K562 (cell line): ENCODE data around the gene ARFGEF3. TPM values are rescaled to one million over a fixed set of nuclear protein-coding genes. Genes with fewer than 3 reads are reported as not detected.

ENCODE experiments used
- ATAC-seq: fragments of 200-7000 bp; cut with Tn5 transposase; 3 replicates; pipeline ENCODE4 v1.9.1; 2020; ENCODE audit warnings: moderate library complexity
- BruUV-seq: library from RNA; stranded (reverse); fragments of 400-500 nt; replicated peaks from 2 replicates; lab custom pipeline; 2021; lab: Mats Ljungman, UMichigan
- CTCF ChIA-PET: fragments of 300-600 bp; formaldehyde crosslinking; extraction: SDS; loops from one replicate; lab custom pipeline; 2021; ENCODE audit warnings: low intra/inter-chr PET ratio; lab: Yijun Ruan, JAX
- POLR2A ChIA-PET: fragments of 300-600, 350-650 bp; sonication (Branson Sonifier 250); formaldehyde crosslinking; extraction: SDS; loops from one replicate; lab custom pipeline; 2021; ENCODE audit warnings: antibody characterized with exemption, inconsistent platforms; lab: Yijun Ruan, JAX
- DNase-seq, 4 experiments: peaks; one replicate each; pipeline versions ENCODE4 v3.0.0 to v3.0.0-alpha.2; 2011 to 2018; ENCODE audit warnings: low spot score in 3 of 4, mixed read lengths in 3 of 4; ENCODE audit errors: extremely low read depth in 1 of 4
- FAIRE-seq: peaks from 2 replicates; lab custom pipeline; 2011; peaks lifted over from hg19 to GRCh38; lab: Jason Lieb, UNC
- H2AFZ ChIP-seq: 2 replicates; pipeline ENCODE4 v1.6.0; 2011; ENCODE audit warnings: low read depth, low read length, control low read depth, inconsistent platforms
- H3K27ac ChIP-seq: fragments of 200-600 bp; 3 replicates; pipeline ENCODE4 v1.8.0; 2011; ENCODE audit warnings: low read depth, mild to moderate bottlenecking, control low read depth, inconsistent platforms, low read length, moderate library complexity, mixed read lengths; ENCODE audit errors: extremely low read depth
- H3K27me3 ChIP-seq, 2 experiments: fragments of 300-600 bp in 1 of 2; 2 replicates in 1 of 2; 3 replicates in 1 of 2; pipeline versions ENCODE4 v1.6.0 to v1.8.0; 2011; ENCODE audit warnings: inconsistent platforms in 2 of 2, low read length in 2 of 2, mild to moderate bottlenecking in 1 of 2, mixed read lengths in 1 of 2, moderate library complexity in 1 of 2; ENCODE audit not compliant: control insufficient read depth in 2 of 2, insufficient read depth in 2 of 2
- H3K36me3 ChIP-seq: fragments of 300-600 bp; 3 replicates; pipeline ENCODE4 v1.8.0; 2011; ENCODE audit warnings: mild to moderate bottlenecking, low read length, inconsistent platforms; ENCODE audit not compliant: control insufficient read depth, insufficient read depth
- H3K4me1 ChIP-seq, 2 experiments: fragments of 200-600 bp in 1 of 2; replicated peaks in 1 of 2; 2 replicates in 1 of 2; 3 replicates in 1 of 2; pipeline versions ENCODE4 v1.5.1 to v1.8.0; 2011; ENCODE audit warnings: inconsistent platforms in 2 of 2, low read length in 2 of 2, mild to moderate bottlenecking in 1 of 2, mixed read lengths in 1 of 2, moderate library complexity in 1 of 2; ENCODE audit not compliant: control insufficient read depth in 2 of 2, insufficient read depth in 2 of 2
- H3K4me2 ChIP-seq: 2 replicates; pipeline ENCODE4 v1.6.1; 2011; ENCODE audit warnings: low read length, control low read depth, inconsistent platforms, mixed read lengths; ENCODE audit not compliant: insufficient read depth
- H3K4me3 ChIP-seq: fragments of 200-600 bp; sonication (generic), shearing (Covaris generic); 2 replicates; pipeline ENCODE4 v1.5.1; 2016; ENCODE audit warnings: control low read depth, inconsistent platforms
- H3K79me2 ChIP-seq: fragments of 200-600 bp; 3 replicates; pipeline ENCODE4 v1.8.0; 2011; ENCODE audit warnings: low read length, inconsistent platforms; ENCODE audit not compliant: control insufficient read depth, insufficient read depth
- H3K9ac ChIP-seq, 2 experiments: 2 replicates each; pipeline versions ENCODE4 v1.6.0 to v1.6.1; 2011; ENCODE audit warnings: low read depth in 2 of 2, low read length in 2 of 2, control low read depth in 1 of 2, inconsistent platforms in 1 of 2, mild to moderate bottlenecking in 1 of 2, mixed read lengths in 1 of 2; ENCODE audit not compliant: insufficient read depth in 1 of 2
- H3K9me1 ChIP-seq: one replicate; pipeline ENCODE4 v1.6.0; 2011; ENCODE audit warnings: inconsistent platforms, mild to moderate bottlenecking, low read length, moderate library complexity; ENCODE audit not compliant: control insufficient read depth, insufficient read depth
- H3K9me3 ChIP-seq: replicated peaks from 2 replicates; pipeline ENCODE4 v1.5.1; 2011; ENCODE audit warnings: low read depth, low read length, inconsistent platforms; ENCODE audit not compliant: control insufficient read depth, insufficient read depth
- H4K20me1 ChIP-seq: replicated peaks from 2 replicates; pipeline ENCODE4 v1.6.1; 2011; ENCODE audit warnings: low read length, inconsistent platforms, mixed read lengths; ENCODE audit not compliant: control insufficient read depth, insufficient read depth
- AFF1 ChIP-seq, 2 experiments: fragments of 450-650 bp; IDR thresholded peaks; 2 replicates each; pipeline ENCODE4 v1.6.1; 2018; ENCODE audit warnings: mild to moderate bottlenecking in 2 of 2, low read depth in 1 of 2; ENCODE audit not compliant: partially characterized antibody in 2 of 2
- CCNT2 ChIP-seq: IDR thresholded peaks from 2 replicates; pipeline ENCODE4 v1.6.1; 2011; ENCODE audit warnings: borderline replicate concordance, low read depth, mild to moderate bottlenecking, moderate library complexity, mixed read lengths, low read length; ENCODE audit not compliant: insufficient read length; ENCODE audit errors: extremely low read depth
- DPF2 ChIP-seq: fragments of 450-650 bp; IDR thresholded peaks from 2 replicates; pipeline ENCODE4 v1.6.1; 2016
- FOS ChIP-seq: IDR thresholded peaks from 3 replicates; pipeline ENCODE4 v1.6.1; 2011; ENCODE audit not compliant: insufficient read length; ENCODE audit errors: extremely low read depth
- FOXP1 ChIP-seq: sonication (generic); formaldehyde crosslinking; IDR thresholded peaks from 2 replicates; pipeline ENCODE4 v1.8.0; 2022; ENCODE audit warnings: mild to moderate bottlenecking, missing genetic modification reagents
- HDAC1 ChIP-seq, 2 experiments: fragments of 450-650 bp; IDR thresholded peaks; 2 replicates each; pipeline ENCODE4 v1.6.1; 2016 to 2017; ENCODE audit warnings: inconsistent platforms in 1 of 2, mild to moderate bottlenecking in 1 of 2, moderate library complexity in 1 of 2
- HMG20A ChIP-seq: fragments of 450-650 bp; formaldehyde crosslinking; conservative IDR thresholded peaks from 2 replicates; pipeline ENCODE4 v1.4.0; 2020; ENCODE audit warnings: mild to moderate bottlenecking, mixed read lengths
- KLF10 ChIP-seq: fragments of 250-450 bp; sonication (Bioruptor Pico); IDR thresholded peaks from 2 replicates; pipeline ENCODE4 v1.6.1; 2021; ENCODE audit warnings: matching md5 sums
- NR4A1 ChIP-seq, 2 experiments: fragments of 250-450 bp in 1 of 2; fragments of 450-650 bp in 1 of 2; sonication (Bioruptor Pico) in 1 of 2; IDR thresholded peaks; 2 replicates each; pipeline versions ENCODE4 v1.4.0 to v1.6.1; 2016 to 2020; ENCODE audit warnings: mild to moderate bottlenecking in 2 of 2, missing compliant biosample characterization in 1 of 2, missing genetic modification characterization in 1 of 2, moderate library complexity in 1 of 2
- SIN3B ChIP-seq: fragments of 450-650 bp; IDR thresholded peaks from 2 replicates; pipeline ENCODE4 v1.6.1; 2017; ENCODE audit warnings: low read depth, mild to moderate bottlenecking, moderate library complexity
- ZNF3 ChIP-seq: fragments of 250-450 bp; sonication (Bioruptor Pico); IDR thresholded peaks from 2 replicates; pipeline ENCODE4 v1.5.0; 2021; ENCODE audit warnings: mild to moderate bottlenecking, moderate library complexity
- ZNF398 ChIP-seq: fragments of 250-450 bp; sonication (Bioruptor Pico); IDR thresholded peaks from 2 replicates; pipeline ENCODE4 v1.8.0; 2021; ENCODE audit warnings: moderate library complexity, mild to moderate bottlenecking, inconsistent platforms
- WGBS: fragments of 100-300 bp; shearing (Covaris generic); methylation state at CpG from one replicate; pipeline ENCODE4 v1.1.6; 2016; ENCODE audit warnings: low coverage, mixed read lengths; ENCODE audit not compliant: insufficient coverage; ENCODE audit errors: missing lambda C conversion rate; 5-methylcytosine and 5-hydroxymethylcytosine counted together
- in situ Hi-C: fragments of 300-500 bp; cut with MboI; formaldehyde crosslinking; loops from 4 replicates; pipeline ENCODE4 v1.15.0; 2018; ENCODE audit warnings: inconsistent platforms, mixed read lengths
- intact Hi-C: fragments of 100-400 bp; cut with micrococcal nuclease; formaldehyde crosslinking; loops from 2 replicates; pipeline ENCODE4 v1.14.2; 2022
- polyA plus RNA-seq, 8 experiments: library from polyadenylated mRNA; depleted of rRNA in 4 of 8; stranded (reverse) in 5 of 8; unstranded in 3 of 8; fragments of >200 nt; fragmentation: Nextera tagmentation in 2 of 8; fragmentation: Illumina TruSeq in 1 of 8; extraction: Ambion mirVana in 2 of 8; extraction: Trizol in 1 of 8; gene quantifications; 2 replicates each; pipeline versions ENCODE4 v1.2.1 to v1.2.3, GENCODE V29; 2011 to 2014; ENCODE audit warnings: inconsistent platforms in 1 of 8, missing spikeins in 1 of 8
- total RNA-seq, 7 experiments: library from RNA; depleted of rRNA in 6 of 7; stranded (reverse); fragments of >200 nt in 6 of 7; fragmentation: Illumina TruSeq in 2 of 7; extraction: Trizol in 2 of 7; gene quantifications; 2 replicates each; pipeline versions ENCODE4 v1.2.1 to v1.2.3, GENCODE V29; 2011 to 2021; ENCODE audit warnings: low replicate concordance in 1 of 7
- TF ChIP-seq, protein P1 (sequence below): fragments of 450-650 bp; IDR thresholded peaks from 2 replicates; pipeline ENCODE4 v1.6.1; 2018; ENCODE audit warnings: mild to moderate bottlenecking, low read depth; ENCODE audit not compliant: partially characterized antibody
- TF ChIP-seq, protein P2 (sequence below): fragments of 250-450 bp; sonication (Bioruptor Pico); IDR thresholded peaks from 2 replicates; pipeline ENCODE4 v1.4.0; 2020

Gene ARFGEF3
- total and polyA plus RNA-seq, 9 of the 15 experiments (the other 6 are each of a cell fraction or from before 2014, with no cell fraction given) = under 0.01 to 0.02 TPM; not detected in 7

GRCh38 chr6:138229072-138229471 is 67.3 kb downstream of the ARFGEF3 start:
- DNase-seq (no peak), FAIRE-seq (no peak), ATAC-seq (no peak)
- WGBS = 0% methylated on average over 4 of the region's 4 CpGs
- no peak overlapping the region for H3K9ac ChIP-seq
- in situ Hi-C loops (no loop called here), intact Hi-C loops (no loop called here)
- no peaks in the 10 kb centered on the region for H4K20me1 ChIP-seq
- no peak overlapping the region for H3K4me2 ChIP-seq
- no peak overlapping the region for H2AFZ ChIP-seq
- H3K4me1 ChIP-seq = no peaks in the 10 kb centered on the region
- BruUV-seq = no TSS peak
- H3K27me3 ChIP-seq = peaks cover 2 to 3% of the 10 kb centered on the region in 2 experiments; a peak in 2 of 5 replicates
- H3K9me1 ChIP-seq = no peaks in the 10 kb centered on the region
- no peak overlapping the region for H3K4me3 ChIP-seq
- H3K36me3 ChIP-seq = no peaks in the 10 kb centered on the region
- H3K9me3 ChIP-seq = no peaks in the 10 kb centered on the region
- no peaks in the 10 kb centered on the region for H3K79me2 ChIP-seq
- ChIA-PET CTCF (no interaction called here), POLR2A (interaction anchor here (0.6 kb wide), 1 partner anchor 47 kb away, joined by 3 read pairs; no protein-coding TSS in a partner anchor)
- no peak overlapping the region for H3K27ac ChIP-seq
- no peak for TF ChIP-seq FOS
- no peak for TF ChIP-seq DPF2
- TF ChIP-seq AFF1 (IDR thresholded peaks at IDR 0.05; ENCODE audit: low read depth in 1 of 2, partially characterized antibody in 2 of 2) = no peak
- no peak for TF ChIP-seq NR4A1 (CRISPR knock-in tag; IDR thresholded peaks at IDR 0.05)
- no peak for TF ChIP-seq NR4A1 (tag; IDR thresholded peaks at IDR 0.05)
- TF ChIP-seq, protein P1, sequence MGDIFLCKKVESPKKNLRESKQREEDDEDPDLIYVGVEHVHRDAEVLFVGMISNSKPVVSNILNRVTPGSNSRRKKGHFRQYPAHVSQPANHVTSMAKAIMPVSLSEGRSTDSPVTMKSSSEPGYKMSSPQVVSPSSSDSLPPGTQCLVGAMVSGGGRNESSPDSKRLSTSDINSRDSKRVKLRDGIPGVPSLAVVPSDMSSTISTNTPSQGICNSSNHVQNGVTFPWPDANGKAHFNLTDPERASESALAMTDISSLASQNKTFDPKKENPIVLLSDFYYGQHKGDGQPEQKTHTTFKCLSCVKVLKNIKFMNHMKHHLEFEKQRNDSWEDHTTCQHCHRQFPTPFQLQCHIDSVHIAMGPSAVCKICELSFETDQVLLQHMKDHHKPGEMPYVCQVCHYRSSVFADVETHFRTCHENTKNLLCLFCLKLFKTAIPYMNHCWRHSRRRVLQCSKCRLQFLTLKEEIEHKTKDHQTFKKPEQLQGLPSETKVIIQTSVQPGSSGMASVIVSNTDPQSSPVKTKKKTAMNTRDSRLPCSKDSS = no peak
- TF ChIP-seq HMG20A (CRISPR knock-in tag) = no peak
- TF ChIP-seq, protein P2, sequence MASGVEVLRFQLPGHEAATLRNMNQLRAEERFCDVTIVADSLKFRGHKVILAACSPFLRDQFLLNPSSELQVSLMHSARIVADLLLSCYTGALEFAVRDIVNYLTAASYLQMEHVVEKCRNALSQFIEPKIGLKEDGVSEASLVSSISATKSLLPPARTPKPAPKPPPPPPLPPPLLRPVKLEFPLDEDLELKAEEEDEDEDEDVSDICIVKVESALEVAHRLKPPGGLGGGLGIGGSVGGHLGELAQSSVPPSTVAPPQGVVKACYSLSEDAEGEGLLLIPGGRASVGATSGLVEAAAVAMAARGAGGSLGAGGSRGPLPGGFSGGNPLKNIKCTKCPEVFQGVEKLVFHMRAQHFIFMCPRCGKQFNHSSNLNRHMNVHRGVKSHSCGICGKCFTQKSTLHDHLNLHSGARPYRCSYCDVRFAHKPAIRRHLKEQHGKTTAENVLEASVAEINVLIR = no peak
- TF ChIP-seq KLF10 (CRISPR knock-in tag) = no peak
- TF ChIP-seq ZNF398 (CRISPR knock-in tag) = no peak
- TF ChIP-seq SIN3B = no peak
- TF ChIP-seq CCNT2 = no peak
- no peak for TF ChIP-seq FOXP1 (CRISPR knock-in tag)
- no peak for TF ChIP-seq ZNF3 (CRISPR knock-in tag)
- no peak for TF ChIP-seq HDAC1 (IDR thresholded peaks at IDR 0.05)
